Activated CD4-positive, alpha-beta T cell treated with anti-CD3 and anti-CD28 coated beads, Interleukin-2, amount 10 ng/mL, durations not matched to agents 7 days and 5 days (primary cell): ENCODE data around the gene IL1RN. TPM values are rescaled to one million over a fixed set of nuclear protein-coding genes. Genes with fewer than 3 reads are reported as not detected.

Experiments
- CTCF ChIA-PET: fragments of 350-600 bp; sonication (Branson Sonifier 250); formaldehyde crosslinking; loops from one replicate; lab custom pipeline; 2021; ENCODE audit warnings: antibody characterized with exemption; lab: Charles Lee
- POLR2A ChIA-PET: fragments of 350-600 bp; sonication (Branson Sonifier 250); formaldehyde crosslinking; loops from one replicate; lab custom pipeline; 2021; ENCODE audit warnings: antibody characterized with exemption; lab: Charles Lee
- DNase-seq: peaks from one replicate; pipeline ENCODE4 v3.0.0-alpha.2; 2020
- H3K27ac Mint-ChIP-seq: one replicate; pipeline ENCODE4 v1.8.0; 2021; ENCODE audit warnings: mild to moderate bottlenecking, moderate library complexity, mixed read lengths
- H3K27me3 Mint-ChIP-seq: one replicate; pipeline ENCODE4 v1.8.0; 2021; ENCODE audit warnings: mixed read lengths
- H3K36me3 Mint-ChIP-seq: one replicate; pipeline ENCODE4 v1.8.0; 2021; ENCODE audit warnings: low read depth, mixed read lengths
- H3K4me1 Mint-ChIP-seq: one replicate; pipeline ENCODE4 v1.8.0; 2021; ENCODE audit warnings: mixed read lengths
- H3K4me3 Mint-ChIP-seq: one replicate; pipeline ENCODE4 v1.8.0; 2021; ENCODE audit warnings: mild to moderate bottlenecking, moderate library complexity, mixed read lengths
- H3K9me3 Mint-ChIP-seq: one replicate; pipeline ENCODE4 v1.8.0; 2021; ENCODE audit warnings: mixed read lengths
- total RNA-seq, 2 experiments: library from RNA; stranded (reverse); gene quantifications; one replicate each; pipeline ENCODE4 v1.2.3, GENCODE V29; 2021

Gene IL1RN
- total RNA-seq, 2 experiments from 2014 or later: 0.37 to 0.48 TPM

DNA sequence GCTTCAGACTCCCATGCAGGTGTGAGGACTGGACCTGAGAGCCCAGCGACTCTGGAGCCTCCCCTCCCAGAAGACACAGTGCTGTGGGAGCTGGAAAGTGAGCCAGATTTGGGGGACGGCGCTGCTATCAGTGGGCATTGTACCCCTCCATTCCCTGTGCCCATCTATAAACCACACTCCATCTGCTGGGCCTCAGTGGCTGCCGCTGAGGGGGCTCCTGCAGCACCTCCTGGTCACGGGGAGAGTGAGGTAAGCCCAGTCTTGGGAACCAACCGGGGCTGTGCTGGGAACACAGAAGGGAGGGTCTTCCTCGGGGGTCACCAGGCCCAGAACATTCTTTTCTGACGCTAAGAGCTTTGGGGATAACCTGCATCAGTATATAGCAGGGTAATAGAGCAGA lies 55.9 kb downstream of the IL1RN start:
- Mint-ChIP-seq H3K36me3 (peaks cover 79% of the 10 kb centered on the region), H3K27ac (no peak overlapping the region), H3K27me3 (no peaks in the 10 kb centered on the region), H3K4me3 (no peak overlapping the region), H3K9me3 (no peaks in the 10 kb centered on the region), H3K4me1 (peaks cover 83% of the 10 kb centered on the region)
- DNase-seq: no peak
- POLR2A ChIA-PET: interaction anchor here (0.8 kb wide), 1 partner anchor 66 kb away, joined by 3 read pairs; no protein-coding TSS in a partner anchor
- CTCF ChIA-PET: interaction anchor here (0.6 to 2.2 kb wide), 9 partner anchors 8 to 407 kb away, joined by 3 to 10 read pairs (median 3); no protein-coding TSS in a partner anchor

Other genes with a start within 250 kb of the IL1RN start
- not detected for gene IL37, start 216.4 kb upstream of the IL1RN start, total RNA-seq
- not detected for gene IL36G, start 149.6 kb upstream of the IL1RN start, total RNA-seq
- not detected for gene IL36A, start 122.1 kb upstream of the IL1RN start, total RNA-seq
- not detected for gene IL36B, start 74.7 kb upstream of the IL1RN start, total RNA-seq
- gene IL36RN, start 68.4 kb upstream of the IL1RN start, total RNA-seq: not detected
- not detected for gene IL1F10, start 59.6 kb upstream of the IL1RN start, total RNA-seq
- 100 to 1,000 TPM; 329 to 335 TPM for gene PSD4, start 46.4 kb downstream of the IL1RN start, total RNA-seq
- gene PAX8, start 151.3 kb downstream of the IL1RN start, total RNA-seq: under 1 TPM; 0.69 to 0.74 TPM